NT2/D1 (cell line): ENCODE measurements around the gene STRN.
"Not testable (repeated sequence)": the region's sequence is repeated elsewhere in the genome, so short reads cannot be mapped to it uniquely, and the experiment has no call there.

Experiments
- YY1 ChIP-seq: IDR thresholded peaks from 2 replicates; pipeline ENCODE4 v1.6.1; 2011; ENCODE audit not compliant: insufficient read length, insufficient read depth
- ZNF274 ChIP-seq: IDR thresholded peaks from 2 replicates; pipeline ENCODE4 v1.6.1; 2011; ENCODE audit warnings: mild to moderate bottlenecking, low read depth, low read length

GRCh38 chr2:36979007-36979406 lies 12.7 kb upstream of the STRN start:
- not testable (repeated sequence) for TF ChIP-seq ZNF274, YY1
